Effector CD8-positive, alpha-beta T cell (primary cell): ENCODE measurements around the gene SPSB3.
"Not testable (repeated sequence)": the region's sequence is repeated elsewhere in the genome, so short reads cannot be mapped to it uniquely, and the experiment has no call there.

Experiments
- DNase-seq: peaks from one replicate; lab custom pipeline; 2025; lab: John Stamatoyannopoulos, UW

SPSB3 gene

DNA sequence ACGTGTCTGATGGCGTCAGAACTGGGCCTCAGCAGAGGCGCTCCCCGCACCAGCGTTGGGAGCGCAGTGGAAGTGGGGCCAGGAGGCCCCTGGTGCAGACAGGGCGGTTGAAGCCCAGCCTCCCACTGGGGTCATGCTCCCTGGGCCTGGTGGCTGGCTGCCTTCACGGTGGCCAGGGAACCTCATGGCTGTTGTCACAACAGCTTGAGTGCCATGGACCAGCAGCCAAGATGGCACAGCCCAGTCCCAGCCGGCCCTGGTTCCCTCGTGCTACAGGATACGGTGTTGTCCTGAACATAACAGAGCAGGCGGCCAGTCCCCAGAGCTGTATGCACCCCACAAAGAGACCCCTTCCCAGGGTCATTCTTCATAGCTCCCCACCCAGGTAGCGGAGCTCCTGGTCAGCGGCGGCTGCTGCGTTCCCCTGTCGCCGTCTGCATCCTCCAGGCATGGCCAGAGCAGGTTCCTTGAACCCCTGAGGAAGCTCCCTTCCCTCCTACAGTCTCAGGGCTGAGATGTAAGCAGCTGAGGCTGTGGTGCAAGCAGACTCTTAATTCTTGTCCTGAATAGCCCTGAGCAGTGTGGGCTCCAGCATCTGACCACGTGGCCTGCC is 40.7 kb downstream of the SPSB3 start:
- no peak for DNase-seq

DNA sequence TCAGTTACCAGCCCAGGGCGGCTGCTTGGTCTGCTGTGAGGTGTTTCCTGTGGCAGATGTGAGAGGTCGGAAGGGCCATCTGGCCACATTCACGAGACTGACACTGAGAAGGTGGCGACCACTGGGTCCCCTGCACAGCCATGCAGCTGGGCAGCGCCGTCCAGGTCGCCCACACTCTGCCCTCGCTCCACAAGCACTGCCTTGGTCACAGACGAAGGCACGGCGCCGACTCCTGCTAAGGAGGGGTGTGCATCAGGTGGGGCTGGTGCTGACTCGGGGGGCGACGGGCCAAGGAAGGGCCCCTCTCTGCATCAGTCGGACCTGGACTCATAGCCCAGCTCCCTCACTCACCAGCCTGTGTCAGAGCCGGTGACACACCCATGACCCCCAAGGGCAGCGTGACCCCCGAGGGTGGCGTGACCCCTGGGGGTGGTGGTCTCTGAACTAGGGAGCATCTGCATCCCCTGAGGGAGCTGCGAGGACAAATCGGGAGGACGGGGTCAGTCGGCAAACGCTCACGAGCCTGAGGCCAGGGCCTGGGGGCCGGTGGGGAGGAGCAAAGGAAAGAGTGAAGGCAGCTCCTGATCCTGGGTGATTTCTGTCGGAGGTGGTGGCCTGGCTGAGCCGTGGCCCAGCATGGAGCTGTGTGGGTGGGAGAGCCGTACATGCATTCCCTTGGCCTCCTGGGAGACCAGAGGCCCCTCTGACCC is 41.4 kb downstream of the SPSB3 start:
- no peak for DNase-seq

DNA sequence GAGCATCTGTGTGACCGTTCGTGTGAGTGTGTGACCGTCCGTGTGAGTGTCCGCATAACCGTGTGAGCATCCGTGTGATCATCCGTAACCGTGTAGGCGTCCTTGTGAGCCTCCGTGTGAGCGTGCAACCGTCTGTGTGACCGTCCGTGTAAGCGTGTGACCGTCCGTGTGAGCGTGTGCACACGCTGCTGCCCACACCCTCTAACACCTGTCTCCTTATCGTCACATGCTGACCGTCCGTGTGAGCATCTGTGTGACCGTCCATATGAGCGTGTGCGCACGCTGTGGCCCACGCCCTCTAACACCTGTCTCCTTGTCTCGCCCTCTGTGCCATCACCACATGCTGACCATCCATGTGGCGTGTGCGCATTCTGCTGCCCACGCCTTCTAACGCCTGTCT is 42.1 kb downstream of the SPSB3 start:
- DNase-seq = no peak

DNA sequence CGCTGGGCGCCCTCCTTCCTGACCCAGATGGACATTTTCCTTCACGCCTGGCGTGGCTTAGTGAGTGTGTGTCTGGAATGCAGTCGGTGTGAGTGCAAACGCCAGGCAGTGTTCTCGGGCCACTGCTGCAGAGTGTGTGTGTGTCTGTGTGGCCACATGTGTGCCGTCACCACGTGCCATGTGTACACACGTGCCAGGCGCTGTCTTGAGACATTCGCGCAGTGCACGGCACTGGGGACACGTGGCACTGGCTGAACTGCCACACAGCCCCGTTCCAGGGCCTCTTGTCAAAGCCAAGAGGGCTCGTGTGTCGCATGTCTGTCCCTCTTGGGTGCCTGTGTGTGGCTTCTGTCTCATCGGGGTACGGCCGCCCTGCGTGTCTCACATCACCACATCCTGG is 47.6 kb downstream of the SPSB3 start:
- no peak for DNase-seq

DNA sequence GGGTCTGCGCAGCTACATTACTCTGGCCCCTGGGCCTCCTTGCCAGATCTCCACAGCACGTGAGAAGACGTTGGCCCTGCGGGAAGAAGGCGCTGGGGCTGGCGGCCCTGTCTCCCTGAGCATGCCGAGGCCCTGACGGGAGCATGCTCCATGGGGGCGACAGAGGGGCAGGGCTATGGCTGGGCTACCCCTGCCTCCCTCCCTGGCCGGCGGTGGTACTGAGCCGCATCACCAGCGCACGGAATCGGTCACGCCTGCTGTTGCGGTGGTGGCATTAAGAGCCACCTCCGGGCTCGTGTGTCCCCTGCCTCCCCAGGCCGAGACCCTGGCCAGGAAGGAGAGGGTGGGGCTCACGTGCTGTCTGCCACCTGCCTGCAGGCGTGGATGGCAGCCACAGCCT is 48.2 kb downstream of the SPSB3 start:
- no peak for DNase-seq

DNA sequence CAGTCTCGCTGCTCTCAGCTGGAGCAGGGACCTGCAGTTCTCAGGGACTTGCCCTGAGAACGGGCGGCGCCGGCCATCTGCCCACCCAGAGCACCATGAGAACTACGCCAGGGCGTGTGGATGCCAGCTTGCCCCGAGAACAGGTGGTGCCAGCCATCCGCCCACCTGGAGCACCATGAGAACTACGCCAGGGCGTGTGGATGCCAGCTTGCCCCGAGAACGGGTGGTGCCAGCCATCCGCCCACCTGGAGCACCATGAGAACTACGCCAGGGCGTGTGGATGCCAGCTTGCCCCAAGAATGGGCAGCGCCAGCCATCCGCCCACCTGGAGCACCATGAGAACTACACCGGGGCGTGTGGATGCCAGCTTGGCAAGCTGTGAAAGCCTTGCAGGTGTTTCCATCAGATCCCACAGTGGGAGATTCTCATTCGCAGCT is 49.8 kb downstream of the SPSB3 start:
- not testable (repeated sequence) for DNase-seq

DNA sequence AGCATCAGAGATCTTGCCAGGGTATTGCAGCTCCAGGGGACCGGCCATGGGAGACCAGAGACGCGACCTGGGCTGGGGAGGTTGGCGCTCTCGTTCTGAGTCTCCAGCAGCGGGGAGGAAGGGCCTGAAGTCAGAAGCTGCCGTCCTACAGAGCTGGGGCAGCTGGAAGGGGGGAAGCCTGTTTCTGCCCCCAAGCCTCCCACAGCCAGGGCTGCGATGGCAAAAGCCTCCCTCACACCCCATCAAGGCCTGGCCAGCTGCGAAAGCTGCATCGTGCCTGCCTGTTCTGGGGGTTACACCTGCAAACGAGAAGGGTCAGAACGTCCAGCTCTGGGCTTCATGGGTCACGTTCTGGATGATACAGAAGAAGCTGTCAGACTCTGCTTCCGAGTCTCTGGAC is 50.3 kb downstream of the SPSB3 start:
- no peak for DNase-seq

DNA sequence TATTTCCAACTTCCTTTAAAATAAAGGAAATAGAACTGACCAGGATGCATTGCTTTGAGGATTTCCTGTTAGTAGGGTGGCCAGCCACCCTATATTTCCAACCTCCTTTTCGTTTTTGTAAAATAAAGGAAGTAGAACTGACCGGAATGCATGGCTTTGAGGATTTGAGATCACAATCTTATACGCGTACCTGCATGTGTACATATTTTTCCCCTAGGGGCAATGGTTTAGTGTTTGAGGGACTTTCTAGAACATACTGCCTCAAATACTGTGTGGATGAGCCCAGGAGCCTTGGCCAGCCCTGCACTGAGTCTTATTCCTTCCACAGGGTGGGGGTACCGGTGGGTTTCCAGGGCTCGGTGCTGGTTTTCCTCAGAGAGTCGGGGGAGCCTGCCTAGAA is 50.8 kb downstream of the SPSB3 start:
- no peak for DNase-seq

DNA sequence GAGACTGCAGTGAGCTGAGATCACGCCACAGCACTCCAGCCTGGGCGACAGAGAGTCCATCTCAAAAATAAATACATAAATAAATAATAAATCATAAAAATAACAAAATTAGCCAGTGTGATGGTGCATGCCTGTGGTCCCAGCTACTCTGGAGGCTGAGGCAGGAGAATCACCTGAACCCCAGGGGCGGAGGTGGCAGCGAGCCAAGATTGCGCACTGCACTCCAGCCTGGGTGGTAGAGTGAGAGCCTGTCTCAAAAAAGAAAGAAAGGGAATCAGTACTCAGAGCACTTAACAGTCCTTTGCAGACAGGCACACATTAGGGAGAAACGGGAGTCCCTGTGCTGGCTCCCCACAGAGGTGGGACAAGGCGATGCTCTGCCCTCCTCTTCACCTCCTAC is 51.3 kb downstream of the SPSB3 start:
- DNase-seq = no peak

DNA sequence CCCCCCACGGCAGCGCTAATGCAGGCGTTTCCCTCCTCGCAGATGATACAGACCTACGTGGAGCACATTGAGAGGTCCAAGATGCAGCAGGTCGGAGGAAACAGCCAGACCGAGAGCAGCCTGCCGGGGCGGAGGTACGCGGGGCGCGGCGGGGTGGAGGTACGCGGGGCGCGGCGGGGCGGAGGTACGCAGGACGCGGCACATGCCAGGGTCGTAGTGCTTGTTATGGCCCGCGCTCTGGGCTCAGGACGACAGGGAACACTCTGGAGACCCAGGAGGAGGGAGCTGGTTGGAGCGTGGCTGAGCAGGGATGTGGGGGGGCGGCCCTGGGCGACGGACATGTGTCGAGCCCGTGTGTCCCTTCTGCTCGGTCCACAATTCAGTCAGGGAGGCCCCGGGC is 52.9 kb downstream of the SPSB3 start:
- DNase-seq = no peak

DNA sequence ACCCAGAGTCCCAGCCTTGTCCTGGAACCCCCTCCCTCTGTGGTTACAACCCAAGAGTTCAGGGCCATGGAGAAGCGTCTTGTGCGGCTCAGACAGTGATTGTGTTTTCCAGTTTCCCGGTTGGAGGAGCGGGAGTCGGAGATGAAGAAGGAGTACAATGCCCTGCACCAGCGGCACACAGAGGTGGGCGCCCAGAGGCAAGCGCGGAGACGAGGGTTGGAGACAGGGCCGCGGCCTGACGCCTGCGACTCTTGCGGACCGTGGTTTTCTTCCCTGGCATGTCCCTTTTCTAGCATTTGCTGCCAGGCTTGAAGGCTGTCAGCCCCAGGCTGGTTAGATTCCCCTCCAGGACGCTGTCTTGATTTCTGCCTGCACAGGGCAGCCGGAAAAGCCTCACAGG is 53.3 kb downstream of the SPSB3 start:
- no peak for DNase-seq

DNA sequence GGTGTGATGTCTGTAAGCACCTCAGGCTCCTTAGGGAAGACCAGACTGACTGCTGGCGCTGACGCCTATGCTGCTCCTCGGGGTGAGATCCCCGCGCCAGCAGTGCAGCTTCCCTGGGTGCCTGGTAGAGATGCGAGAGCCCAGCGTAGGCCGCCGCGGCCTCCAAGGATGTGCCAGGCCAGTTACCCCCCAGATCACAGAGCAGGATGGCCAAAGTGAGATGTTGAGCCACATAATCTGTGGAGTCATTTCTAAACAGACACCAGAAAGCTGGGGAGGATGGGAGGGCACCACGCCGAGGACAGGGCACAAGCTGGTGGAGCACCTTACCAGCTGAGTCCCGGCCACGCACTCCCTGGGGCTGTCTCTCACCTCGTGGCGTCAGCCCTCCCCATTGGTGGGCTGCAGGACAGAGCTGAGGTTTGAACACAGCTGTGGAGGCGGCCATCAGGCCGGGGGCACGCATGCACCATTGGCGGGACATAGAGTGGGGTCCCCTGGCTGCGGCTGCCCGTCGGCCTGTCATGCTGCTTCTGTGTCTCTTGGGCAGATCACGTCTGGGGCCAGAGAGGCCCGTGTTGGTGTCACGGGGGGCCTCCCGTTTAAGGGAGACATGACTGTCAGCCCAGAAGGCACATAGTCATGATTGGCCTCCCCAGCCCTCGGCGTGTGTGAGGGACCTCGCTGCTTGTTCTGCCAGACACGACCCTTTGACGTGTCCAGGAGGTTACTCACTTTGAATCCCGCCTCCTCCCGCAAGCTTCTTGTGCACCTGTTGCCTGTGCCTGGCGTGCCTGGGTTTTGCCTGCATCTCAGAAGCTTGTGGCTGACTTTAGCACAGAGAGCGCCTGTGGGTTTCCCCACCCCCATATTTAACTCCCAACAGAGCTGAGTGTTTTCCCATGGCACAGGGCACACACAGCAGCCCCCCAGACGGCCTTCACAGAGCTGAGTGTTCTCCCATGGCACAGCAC is 54.4 kb downstream of the SPSB3 start:
- DNase-seq = no peak
